ENCODE data around the gene DDX52. TPM values are rescaled to one million over a fixed set of nuclear protein-coding genes. Genes with fewer than 3 reads are reported as not detected.

DDX52 gene
- total and polyA plus RNA-seq, 2 of the 13 experiments (the other 11 are each of a cell fraction or from before 2014, with no cell fraction given), result 8.9 to 36.1 TPM

GRCh38 chr17:37650419-37651003, 7.3 kb upstream of the DDX52 start (continued):
- TF ChIP-seq, protein P1, sequence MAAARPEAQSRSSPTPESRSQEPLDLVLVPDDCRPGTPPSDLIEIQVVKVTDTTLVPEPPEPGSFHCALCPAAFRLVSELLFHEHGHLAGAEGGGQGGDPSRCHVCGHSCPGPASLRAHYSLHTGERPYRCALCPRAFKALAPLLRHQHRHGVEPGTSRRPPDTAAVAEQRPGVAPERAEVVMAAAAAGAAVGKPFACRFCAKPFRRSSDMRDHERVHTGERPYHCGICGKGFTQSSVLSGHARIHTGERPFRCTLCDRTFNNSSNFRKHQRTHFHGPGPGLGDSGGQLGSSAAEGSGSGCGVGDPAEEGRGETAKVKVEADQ (CRISPR knock-in tag; IDR thresholded peaks at IDR 0.05; ENCODE audit: borderline replicate concordance), result no peak
- no peak for TF ChIP-seq CENPBD1 (CRISPR knock-in tag; IDR thresholded peaks at IDR 0.05; ENCODE audit: borderline replicate concordance, low read depth)
- no peak for TF ChIP-seq ZSCAN30 (CRISPR knock-in tag; IDR thresholded peaks at IDR 0.05)
- no peak for TF ChIP-seq MXD4 (CRISPR knock-in tag; IDR thresholded peaks at IDR 0.05)
- no peak for TF ChIP-seq POLR2A (IDR thresholded peaks at IDR 0.05; ENCODE audit: insufficient read depth in 1 of 2, low read depth in 2 of 2, low read length in 2 of 2)
- TF ChIP-seq KDM5B (CRISPR knock-in tag; IDR thresholded peaks at IDR 0.05; ENCODE audit: borderline replicate concordance), result no peak
- TF ChIP-seq ZNF557 (CRISPR knock-in tag; IDR thresholded peaks at IDR 0.05), result no peak
- TF ChIP-seq SOX13 (IDR thresholded peaks at IDR 0.05), result no peak
- TF ChIP-seq SOX13 (CRISPR knock-in tag; conservative IDR thresholded peaks at IDR 0.05 in 1 of 2, IDR thresholded peaks at IDR 0.05 in 1 of 2), result peak in 1 of 2 experiments; percentile 16; a peak in 1 of 4 replicates
- TF ChIP-seq HNRNPH1 (optimal IDR thresholded peaks at IDR 0.05; ENCODE audit: low read depth, low read length), result no peak
- no peak for TF ChIP-seq NKX3-1 (CRISPR knock-in tag; IDR thresholded peaks at IDR 0.05)
- TF ChIP-seq JUND (CRISPR knock-in tag; IDR thresholded peaks at IDR 0.05), result no peak
- TF ChIP-seq ZNF775 (CRISPR knock-in tag; IDR thresholded peaks at IDR 0.05; ENCODE audit: borderline replicate concordance), result no peak
- TF ChIP-seq, protein P2, sequence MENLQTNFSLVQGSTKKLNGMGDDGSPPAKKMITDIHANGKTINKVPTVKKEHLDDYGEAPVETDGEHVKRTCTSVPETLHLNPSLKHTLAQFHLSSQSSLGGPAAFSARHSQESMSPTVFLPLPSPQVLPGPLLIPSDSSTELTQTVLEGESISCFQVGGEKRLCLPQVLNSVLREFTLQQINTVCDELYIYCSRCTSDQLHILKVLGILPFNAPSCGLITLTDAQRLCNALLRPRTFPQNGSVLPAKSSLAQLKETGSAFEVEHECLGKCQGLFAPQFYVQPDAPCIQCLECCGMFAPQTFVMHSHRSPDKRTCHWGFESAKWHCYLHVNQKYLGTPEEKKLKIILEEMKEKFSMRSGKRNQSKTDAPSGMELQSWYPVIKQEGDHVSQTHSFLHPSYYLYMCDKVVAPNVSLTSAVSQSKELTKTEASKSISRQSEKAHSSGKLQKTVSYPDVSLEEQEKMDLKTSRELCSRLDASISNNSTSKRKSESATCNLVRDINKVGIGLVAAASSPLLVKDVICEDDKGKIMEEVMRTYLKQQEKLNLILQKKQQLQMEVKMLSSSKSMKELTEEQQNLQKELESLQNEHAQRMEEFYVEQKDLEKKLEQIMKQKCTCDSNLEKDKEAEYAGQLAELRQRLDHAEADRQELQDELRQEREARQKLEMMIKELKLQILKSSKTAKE (CRISPR knock-in tag; IDR thresholded peaks at IDR 0.05; ENCODE audit: borderline replicate concordance), result no peak
- TF ChIP-seq ZNF580 (CRISPR knock-in tag; IDR thresholded peaks at IDR 0.05; ENCODE audit: borderline replicate concordance, low read depth), result no peak
- peak; percentile 23; the same call in 1 of the 2 replicates for TF ChIP-seq NR2F6 (IDR thresholded peaks at IDR 0.05)
- 0 out of 2 replicates have a peak, but pooled peaks have one; percentile 29 for TF ChIP-seq NR2F6 (CRISPR knock-in tag; IDR thresholded peaks at IDR 0.05)
- TF ChIP-seq, protein P3, sequence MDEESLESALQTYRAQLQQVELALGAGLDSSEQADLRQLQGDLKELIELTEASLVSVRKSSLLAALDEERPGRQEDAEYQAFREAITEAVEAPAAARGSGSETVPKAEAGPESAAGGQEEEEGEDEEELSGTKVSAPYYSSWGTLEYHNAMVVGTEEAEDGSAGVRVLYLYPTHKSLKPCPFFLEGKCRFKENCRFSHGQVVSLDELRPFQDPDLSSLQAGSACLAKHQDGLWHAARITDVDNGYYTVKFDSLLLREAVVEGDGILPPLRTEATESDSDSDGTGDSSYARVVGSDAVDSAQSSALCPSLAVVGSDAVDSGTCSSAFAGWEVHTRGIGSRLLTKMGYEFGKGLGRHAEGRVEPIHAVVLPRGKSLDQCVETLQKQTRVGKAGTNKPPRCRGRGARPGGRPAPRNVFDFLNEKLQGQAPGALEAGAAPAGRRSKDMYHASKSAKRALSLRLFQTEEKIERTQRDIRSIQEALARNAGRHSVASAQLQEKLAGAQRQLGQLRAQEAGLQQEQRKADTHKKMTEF (CRISPR knock-in tag; IDR thresholded peaks at IDR 0.05), result no peak
- TF ChIP-seq, protein P4, sequence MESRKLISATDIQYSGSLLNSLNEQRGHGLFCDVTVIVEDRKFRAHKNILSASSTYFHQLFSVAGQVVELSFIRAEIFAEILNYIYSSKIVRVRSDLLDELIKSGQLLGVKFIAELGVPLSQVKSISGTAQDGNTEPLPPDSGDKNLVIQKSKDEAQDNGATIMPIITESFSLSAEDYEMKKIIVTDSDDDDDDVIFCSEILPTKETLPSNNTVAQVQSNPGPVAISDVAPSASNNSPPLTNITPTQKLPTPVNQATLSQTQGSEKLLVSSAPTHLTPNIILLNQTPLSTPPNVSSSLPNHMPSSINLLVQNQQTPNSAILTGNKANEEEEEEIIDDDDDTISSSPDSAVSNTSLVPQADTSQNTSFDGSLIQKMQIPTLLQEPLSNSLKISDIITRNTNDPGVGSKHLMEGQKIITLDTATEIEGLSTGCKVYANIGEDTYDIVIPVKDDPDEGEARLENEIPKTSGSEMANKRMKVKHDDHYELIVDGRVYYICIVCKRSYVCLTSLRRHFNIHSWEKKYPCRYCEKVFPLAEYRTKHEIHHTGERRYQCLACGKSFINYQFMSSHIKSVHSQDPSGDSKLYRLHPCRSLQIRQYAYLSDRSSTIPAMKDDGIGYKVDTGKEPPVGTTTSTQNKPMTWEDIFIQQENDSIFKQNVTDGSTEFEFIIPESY (CRISPR knock-in tag; IDR thresholded peaks at IDR 0.05), result no peak
- TF ChIP-seq SRF (IDR thresholded peaks at IDR 0.05; ENCODE audit: low read depth, low read length), result no peak
- no peak for TF ChIP-seq SMAD1 (CRISPR knock-in tag; IDR thresholded peaks at IDR 0.05; ENCODE audit: borderline replicate concordance, low read depth)
- TF ChIP-seq SP2 (CRISPR knock-in tag; IDR thresholded peaks at IDR 0.05), result no peak
- TF ChIP-seq HOXA5 (CRISPR knock-in tag; IDR thresholded peaks at IDR 0.05), result no peak
- TF ChIP-seq SKI (IDR thresholded peaks at IDR 0.05; ENCODE audit: partially characterized antibody), result no peak
- no peak for TF ChIP-seq MBD4 (IDR thresholded peaks at IDR 0.05; ENCODE audit: borderline replicate concordance, low read length)

All from HepG2 (cell line).